Activated T-cell treated with anti-CD3 and anti-CD28 coated beads, Interleukin-2, amount 50 U/mL, for 72 hours (primary cell): ENCODE results near the gene DDAH2. TPM values are rescaled to one million over a fixed set of nuclear protein-coding genes. Genes with fewer than 3 reads are reported as not detected.

Source experiments
- ATAC-seq, 2 donors: fragments of 150-1000 bp; cut with Tn5 transposase; replicated peaks in 1 of 2; 2 replicates each; pipeline ENCODE4 v1.10.0; 2021; ENCODE audit warnings: moderate library complexity in 2 of 2, mild to moderate bottlenecking in 1 of 2
- DNase-seq, 2 donors: peaks; one replicate each; pipeline ENCODE4 v3.0.0; 2021 to 2022; ENCODE audit warnings: mixed read lengths in 1 of 2
- H3K27ac Mint-ChIP-seq: one replicate; pipeline ENCODE4 v1.8.0; 2022; ENCODE audit warnings: mild to moderate bottlenecking, moderate library complexity, mixed read lengths
- H3K27me3 Mint-ChIP-seq: one replicate; pipeline ENCODE4 v1.8.0; 2022; ENCODE audit warnings: low read depth, mixed read lengths
- H3K36me3 Mint-ChIP-seq, 2 donors: one replicate each; pipeline ENCODE4 v1.8.0; 2022; ENCODE audit warnings: mixed read lengths in 2 of 2, mild to moderate bottlenecking in 1 of 2; ENCODE audit not compliant: insufficient read depth in 2 of 2
- H3K4me1 Mint-ChIP-seq: one replicate; pipeline ENCODE4 v1.8.0; 2022; ENCODE audit warnings: low read depth, mixed read lengths
- H3K4me3 Mint-ChIP-seq, 2 donors: one replicate each; pipeline ENCODE4 v1.8.0; 2022; ENCODE audit warnings: mild to moderate bottlenecking in 2 of 2, mixed read lengths in 2 of 2, moderate library complexity in 2 of 2
- H3K9me3 Mint-ChIP-seq, 2 donors: one replicate each; pipeline ENCODE4 v1.8.0; 2022; ENCODE audit warnings: mixed read lengths in 2 of 2
- total RNA-seq, 2 donors: library from RNA; stranded (reverse); gene quantifications; one replicate each; pipeline ENCODE4 v1.2.3, GENCODE V29; 2022

The DDAH2 gene
- total RNA-seq, 2 donors from 2014 or later: 19.0 to 19.6 TPM

DNA sequence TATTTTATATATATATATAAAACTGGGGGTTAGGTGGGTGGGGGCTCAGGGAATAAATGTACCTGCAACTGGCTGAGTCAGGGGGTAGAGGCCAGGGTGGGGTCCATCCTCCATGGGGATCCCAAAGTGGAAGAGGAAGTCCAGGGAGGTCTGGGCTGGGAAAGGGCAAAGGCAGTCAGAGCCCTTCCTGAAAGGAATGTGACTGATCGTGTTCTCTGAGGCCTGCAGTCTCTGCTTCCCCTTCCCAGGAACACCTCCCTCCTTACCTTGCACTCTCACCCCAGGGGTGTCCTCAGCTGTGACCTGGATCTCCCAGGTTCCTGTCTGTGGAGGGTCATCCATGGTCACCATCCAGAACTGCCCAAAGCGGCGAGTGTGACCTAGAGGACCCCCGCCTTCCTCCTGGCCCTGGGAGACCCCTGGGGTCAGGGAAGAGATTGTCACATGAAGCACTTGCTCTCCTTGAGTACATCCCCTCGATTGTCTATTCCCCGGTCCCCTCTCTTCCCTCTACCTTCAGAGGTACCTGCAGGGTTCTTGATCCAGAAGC lies 38.1 kb upstream of the DDAH2 start:
- Mint-ChIP-seq H3K36me3 (peaks cover 0 to 10% of the 10 kb centered on the region in 2 donors), H3K9me3 (no peaks in the 10 kb centered on the region), H3K4me1 (peaks cover 23% of the 10 kb centered on the region), H3K4me3 (no peak overlapping the region), H3K27ac (no peak overlapping the region), H3K27me3 (no peaks in the 10 kb centered on the region)
- no peak for ATAC-seq
- DNase-seq: no peak

DNA sequence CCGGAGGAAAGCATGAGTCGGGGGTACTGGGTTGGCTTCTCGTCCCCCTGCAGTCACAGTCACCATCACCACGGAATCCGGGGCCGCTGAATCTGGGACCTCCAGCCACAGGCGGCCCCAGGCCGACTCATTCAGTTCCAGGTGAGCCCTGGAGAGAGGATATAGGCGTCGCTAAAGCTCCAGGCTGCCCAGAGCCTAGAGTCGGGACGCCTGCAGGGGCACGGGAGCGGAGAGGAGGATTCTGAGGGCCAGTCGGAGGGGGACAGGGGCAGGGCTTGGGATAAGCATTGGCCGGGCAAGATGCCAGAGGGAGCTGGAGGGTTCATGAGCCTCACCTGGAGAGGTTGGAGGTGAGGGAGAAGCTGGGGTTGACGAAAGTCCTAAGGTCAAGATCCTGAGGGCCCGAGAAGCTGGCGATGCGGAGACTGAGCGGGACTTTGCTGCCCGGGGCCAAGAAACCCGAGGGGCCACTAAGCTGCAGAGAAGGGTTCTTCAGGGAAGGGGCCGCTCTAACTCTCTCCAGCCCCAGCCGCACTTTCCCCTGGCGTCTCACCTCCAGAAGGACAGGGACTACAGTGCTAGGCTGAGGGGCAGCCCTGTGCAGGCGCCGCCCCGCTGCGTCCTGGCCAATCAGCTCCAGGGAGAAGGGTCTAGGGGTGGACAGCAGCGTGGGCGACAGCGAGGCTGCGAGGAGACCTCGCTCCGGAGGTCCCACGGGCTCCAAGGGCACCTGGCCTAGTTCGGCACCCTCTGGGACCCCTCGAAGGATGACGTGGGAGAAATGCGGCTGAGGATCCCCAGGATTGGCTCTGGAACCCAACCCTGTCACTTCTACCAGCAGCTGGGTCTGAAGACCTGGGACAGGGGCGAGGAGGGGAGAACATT lies 37.1 kb upstream of the DDAH2 start:
- Mint-ChIP-seq H3K27me3 (no peaks in the 10 kb centered on the region), H3K36me3 (peaks cover 0 to 15% of the 10 kb centered on the region in 2 donors), H3K4me3 (no peak overlapping the region), H3K9me3 (no peaks in the 10 kb centered on the region), H3K27ac (no peak overlapping the region), H3K4me1 (peaks cover 14% of the 10 kb centered on the region)
- no peak for ATAC-seq
- DNase-seq: no peak

DNA sequence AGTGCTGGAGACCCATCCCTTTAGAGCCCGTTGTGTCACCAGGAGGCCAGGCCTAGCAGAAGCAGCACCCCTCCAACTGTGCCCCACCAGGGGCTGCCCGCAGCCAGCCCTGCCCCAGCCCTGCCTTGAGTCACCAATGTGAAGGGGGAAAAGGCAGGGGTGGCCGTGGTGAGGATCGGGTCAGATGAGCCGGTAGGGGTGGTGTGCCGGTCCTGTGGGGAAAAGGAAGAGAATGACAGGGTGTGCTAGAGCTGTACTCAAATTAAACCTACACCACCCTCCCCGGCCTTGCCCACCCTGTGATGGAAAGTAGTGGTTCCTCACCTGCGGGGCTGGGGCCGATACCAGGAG lies 36.4 kb upstream of the DDAH2 start:
- ATAC-seq (no peak), DNase-seq (no peak)
- Mint-ChIP-seq H3K27me3 (no peaks in the 10 kb centered on the region), H3K9me3 (no peaks in the 10 kb centered on the region), H3K4me3 (no peak overlapping the region), H3K4me1 (peaks cover 13% of the 10 kb centered on the region), H3K36me3 (peaks cover 3 to 21% of the 10 kb centered on the region in 2 donors), H3K27ac (no peak overlapping the region)

DNA sequence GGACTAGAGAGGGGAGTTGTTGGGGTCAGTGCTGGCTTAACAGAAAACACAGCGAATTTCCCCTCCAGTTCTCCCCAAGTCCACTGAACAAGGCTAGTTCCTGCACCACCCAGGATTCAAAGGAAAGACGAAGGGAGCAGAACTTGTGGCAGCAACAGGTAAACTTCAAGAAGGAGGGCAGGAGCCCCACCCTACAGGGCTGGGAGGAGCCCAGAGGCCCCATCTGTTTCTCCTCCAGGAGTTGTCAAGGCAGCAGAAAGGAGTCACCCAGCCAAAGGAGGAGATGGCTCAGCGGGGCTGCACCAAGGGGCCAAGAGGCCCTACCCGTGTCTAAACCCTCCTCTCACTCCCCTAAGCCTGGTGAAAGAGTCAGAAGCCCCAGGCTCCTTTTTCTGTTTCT lies 35.1 kb upstream of the DDAH2 start:
- Mint-ChIP-seq H3K9me3 (no peaks in the 10 kb centered on the region), H3K27me3 (no peaks in the 10 kb centered on the region), H3K4me3 (no peak overlapping the region), H3K27ac (no peak overlapping the region), H3K4me1 (peaks cover 5% of the 10 kb centered on the region), H3K36me3 (peaks cover 6 to 25% of the 10 kb centered on the region in 2 donors)
- ATAC-seq: no peak
- no peak for DNase-seq

DNA sequence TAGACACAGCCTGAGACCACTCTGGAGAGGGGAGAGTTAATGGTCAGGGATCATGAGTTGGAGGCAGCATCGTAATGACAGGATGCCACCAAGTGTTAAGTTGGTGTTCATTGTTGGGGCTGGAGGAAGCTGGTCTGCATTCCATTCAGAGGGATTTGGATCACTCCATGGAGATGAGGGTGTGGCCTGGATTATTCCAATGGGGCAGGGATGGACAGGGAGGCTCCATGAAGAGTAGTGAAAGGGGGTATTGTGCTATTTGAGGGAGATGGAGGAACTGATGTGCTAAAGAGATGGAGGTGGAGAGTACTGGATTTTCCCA lies 34.5 kb upstream of the DDAH2 start:
- peaks cover 5% of the 10 kb centered on the region for H3K4me1 Mint-ChIP-seq
- no peak for DNase-seq
- H3K4me3 Mint-ChIP-seq: no peak overlapping the region
- no peak for ATAC-seq
- H3K27me3 Mint-ChIP-seq: no peaks in the 10 kb centered on the region
- peaks cover 6 to 28% of the 10 kb centered on the region in 2 donors for H3K36me3 Mint-ChIP-seq
- no peaks in the 10 kb centered on the region for H3K9me3 Mint-ChIP-seq
- H3K27ac Mint-ChIP-seq: no peak overlapping the region

DNA sequence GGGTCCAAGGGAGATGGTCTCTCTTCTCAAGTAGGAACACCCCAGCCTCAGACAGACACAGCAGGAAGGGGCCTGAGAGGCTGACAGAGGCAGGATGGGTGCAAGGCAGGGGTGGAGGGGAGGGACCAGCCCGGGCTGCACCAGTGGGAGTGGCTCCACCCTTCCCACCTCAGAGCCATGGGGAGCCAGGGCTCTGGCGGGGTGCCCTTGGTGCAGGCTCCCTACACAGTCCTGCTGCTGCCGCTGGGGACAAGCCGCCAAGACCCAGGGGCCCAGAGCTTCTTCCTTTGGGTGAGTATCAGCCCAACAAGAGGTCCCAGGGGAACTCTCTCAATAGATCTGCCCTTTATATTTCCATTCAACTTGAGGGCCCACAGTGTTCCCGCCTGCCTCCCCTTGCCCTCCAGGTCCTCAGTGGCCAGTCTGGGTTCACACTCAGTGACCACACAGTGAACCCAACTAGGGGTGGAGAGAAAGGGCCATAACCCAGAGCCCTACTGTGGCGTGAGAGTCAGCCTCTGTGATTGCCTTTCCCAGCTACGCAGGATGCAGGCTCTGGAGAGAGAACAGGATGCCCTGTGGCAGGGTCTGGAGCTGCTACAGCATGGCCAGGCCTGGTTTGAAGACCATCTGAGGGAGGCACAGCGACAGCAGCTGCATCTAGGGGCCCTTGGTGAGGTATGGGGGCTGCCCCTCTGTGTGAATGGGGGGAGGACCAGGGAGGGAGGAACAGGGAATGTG lies 33.9 kb upstream of the DDAH2 start:
- DNase-seq (no peak), ATAC-seq (no peak)
- H3K27ac Mint-ChIP-seq: no peak overlapping the region
- H3K36me3 Mint-ChIP-seq: peaks cover 7 to 33% of the 10 kb centered on the region in 2 donors
- H3K4me1 Mint-ChIP-seq: peaks cover 5% of the 10 kb centered on the region
- no peaks in the 10 kb centered on the region for H3K27me3 Mint-ChIP-seq
- no peaks in the 10 kb centered on the region for H3K9me3 Mint-ChIP-seq
- no peak overlapping the region for H3K4me3 Mint-ChIP-seq

DNA sequence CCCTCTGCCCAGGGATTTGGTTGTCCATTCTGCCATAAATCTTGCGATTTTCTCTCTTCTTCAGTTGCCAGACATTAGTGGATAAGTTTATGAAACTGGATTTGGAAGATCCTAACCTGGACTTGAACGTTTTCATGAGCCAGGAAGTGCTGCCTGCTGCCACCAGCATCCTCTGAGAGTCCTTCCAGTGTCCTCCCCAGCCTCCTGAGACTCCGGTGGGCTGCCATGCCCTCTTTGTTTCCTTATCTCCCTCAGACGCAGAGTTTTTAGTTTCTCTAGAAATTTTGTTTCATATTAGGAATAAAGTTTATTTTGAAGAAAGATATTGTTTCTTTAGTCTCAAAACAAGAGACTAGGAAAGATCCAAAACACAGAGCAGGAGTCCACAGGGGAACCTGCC lies 33.3 kb upstream of the DDAH2 start, which contains the start of gene SAPCD1:
Gene SAPCD1 (plus strand): TSS at position 301 of the 400 bp plus-strand sequence. CDS start 399 bp downstream, outside the sequence.
- Mint-ChIP-seq H3K9me3 (no peaks in the 10 kb centered on the region), H3K27me3 (no peaks in the 10 kb centered on the region), H3K4me1 (peaks cover 5% of the 10 kb centered on the region), H3K27ac (no peak within 1 kb of the TSS), H3K4me3 (no peak within 1 kb of the TSS), H3K36me3 (peaks cover 8 to 34% of the 10 kb centered on the region in 2 donors)
- ATAC-seq: no peak
- DNase-seq: no peak

DNA sequence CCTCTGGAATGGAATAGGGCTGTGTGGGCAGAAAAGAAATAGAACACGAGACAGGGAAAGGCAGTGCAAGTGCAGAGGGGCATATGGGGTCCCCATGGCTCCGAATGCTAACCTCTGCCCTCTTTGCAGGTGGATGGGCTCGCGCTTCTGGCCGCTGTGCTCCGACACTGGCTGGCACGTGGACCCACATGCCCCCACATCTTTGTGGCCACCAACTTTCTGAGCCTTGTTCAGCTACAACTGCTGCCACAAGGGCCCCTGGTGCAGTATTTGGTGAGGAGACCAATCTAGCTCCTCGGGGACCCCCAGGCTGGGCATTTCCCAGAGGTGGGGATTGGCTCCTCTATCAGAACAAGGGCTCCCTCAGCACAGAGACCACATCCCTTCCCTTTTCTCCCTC lies 32.2 kb upstream of the DDAH2 start:
- no peak for DNase-seq
- H3K27ac Mint-ChIP-seq: no peak overlapping the region
- H3K27me3 Mint-ChIP-seq: no peaks in the 10 kb centered on the region
- H3K9me3 Mint-ChIP-seq: no peaks in the 10 kb centered on the region
- H3K36me3 Mint-ChIP-seq: peaks cover 8 to 34% of the 10 kb centered on the region in 2 donors
- no peak overlapping the region for H3K4me3 Mint-ChIP-seq
- H3K4me1 Mint-ChIP-seq: peaks cover 5% of the 10 kb centered on the region
- no peak for ATAC-seq

DNA sequence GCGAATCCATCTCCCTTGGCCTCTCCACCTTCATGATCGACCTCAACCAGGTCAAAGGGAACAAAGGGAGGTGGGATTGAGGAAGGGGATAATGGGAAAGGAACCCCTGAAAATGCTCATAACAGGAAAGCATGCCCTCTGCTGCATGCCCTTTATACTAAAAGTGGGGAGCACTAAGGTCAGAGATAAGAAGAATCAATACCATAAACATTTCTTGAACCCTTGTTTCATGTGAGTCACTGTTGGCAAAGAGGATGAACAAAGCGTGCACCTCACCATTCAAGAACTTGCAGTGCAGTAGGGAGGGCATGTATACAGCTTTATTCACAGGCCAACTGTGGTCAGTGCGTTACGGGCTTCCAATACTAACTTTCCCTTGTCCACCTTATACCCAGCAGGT lies 31.7 kb upstream of the DDAH2 start:
- Mint-ChIP-seq H3K4me3 (no peak overlapping the region), H3K9me3 (no peaks in the 10 kb centered on the region), H3K27ac (no peak overlapping the region), H3K27me3 (no peaks in the 10 kb centered on the region), H3K36me3 (peaks cover 8 to 34% of the 10 kb centered on the region in 2 donors), H3K4me1 (peaks cover 5% of the 10 kb centered on the region)
- no peak for DNase-seq
- no peak for ATAC-seq

DNA sequence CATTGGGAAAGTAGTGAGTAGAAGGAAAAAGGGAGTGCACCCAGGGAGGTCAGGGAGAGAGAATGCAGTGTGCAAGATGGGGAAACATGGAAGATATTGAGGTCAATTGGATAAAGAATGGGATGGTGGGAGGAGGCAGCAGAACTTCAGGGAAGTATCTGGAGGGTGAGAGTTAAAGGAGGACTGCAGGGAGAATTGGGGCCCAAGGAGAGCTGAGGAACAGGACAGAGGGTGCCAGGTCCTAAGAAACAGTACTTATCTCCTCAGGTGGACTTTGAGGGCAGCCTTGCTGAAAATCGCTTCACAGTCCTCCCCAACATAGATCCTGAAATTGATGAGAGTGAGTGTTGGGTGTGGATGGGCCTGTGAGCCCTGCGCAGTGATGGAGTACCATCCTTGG lies 29.2 kb upstream of the DDAH2 start:
- Mint-ChIP-seq H3K9me3 (no peaks in the 10 kb centered on the region), H3K4me1 (no peaks in the 10 kb centered on the region), H3K27me3 (no peaks in the 10 kb centered on the region), H3K4me3 (no peak overlapping the region), H3K36me3 (peaks cover 8 to 27% of the 10 kb centered on the region in 2 donors), H3K27ac (no peak overlapping the region)
- ATAC-seq (no peak), DNase-seq (no peak)

DNA sequence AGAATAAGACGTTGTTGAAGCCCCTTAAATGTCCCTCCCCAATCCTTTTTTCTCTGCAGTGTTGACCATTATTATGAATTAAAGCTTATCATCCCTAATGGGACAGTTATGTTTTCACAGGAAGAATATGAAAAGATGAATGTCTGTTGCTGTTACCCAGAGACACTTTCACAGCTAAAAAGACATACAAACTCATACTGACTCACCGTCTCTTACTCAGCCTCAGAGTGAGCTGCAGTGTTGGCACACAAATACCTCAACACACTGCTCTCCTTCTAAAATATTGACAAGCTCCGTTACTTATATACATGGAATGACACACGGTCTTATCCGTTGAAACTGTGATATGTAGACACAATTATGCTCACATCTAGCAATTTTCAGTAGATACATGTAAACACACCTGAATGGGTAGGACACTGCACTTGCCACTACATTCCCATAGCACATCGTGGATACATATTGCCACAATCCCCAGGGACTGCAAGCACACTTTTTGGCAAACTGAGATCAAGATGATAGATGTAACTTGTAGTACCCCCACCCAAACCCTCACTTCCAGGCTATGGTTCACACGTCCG lies 23.7 kb upstream of the DDAH2 start:
- Mint-ChIP-seq H3K27me3 (no peaks in the 10 kb centered on the region), H3K4me3 (no peak overlapping the region), H3K9me3 (no peaks in the 10 kb centered on the region), H3K27ac (no peak overlapping the region), H3K4me1 (no peaks in the 10 kb centered on the region), H3K36me3 (peaks cover 1 to 6% of the 10 kb centered on the region in 2 donors)
- DNase-seq (no peak), ATAC-seq (no peak)

DNA sequence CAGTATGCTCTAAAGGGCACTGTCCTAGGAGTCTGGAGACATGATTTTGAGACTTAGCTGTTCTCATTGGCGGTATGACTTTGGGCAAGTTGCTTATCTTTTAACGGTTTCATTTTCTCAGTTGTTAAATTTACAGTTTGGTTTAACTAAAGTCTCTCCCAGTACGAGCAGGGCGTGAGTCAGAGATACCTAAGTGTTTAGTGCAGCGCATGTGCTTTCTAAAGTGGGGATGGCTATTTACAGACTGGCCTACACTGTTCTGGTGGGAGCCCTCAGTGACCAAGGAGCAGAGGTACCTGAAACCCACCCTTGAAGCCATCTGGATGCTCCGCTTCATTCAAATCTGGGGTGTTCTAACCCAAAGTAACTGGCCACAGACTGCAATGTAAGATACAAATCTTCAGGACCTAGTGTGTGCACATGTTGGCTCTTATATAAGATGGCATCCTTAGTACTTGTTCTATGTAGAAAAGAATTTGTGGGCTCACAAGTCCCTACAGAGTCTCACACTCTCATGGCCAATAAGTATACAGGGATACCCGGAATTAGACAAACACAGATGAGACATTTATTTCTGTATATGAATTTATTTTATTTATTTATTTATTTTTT lies 21.4 kb upstream of the DDAH2 start:
- ATAC-seq: no peak
- Mint-ChIP-seq H3K36me3 (peaks cover 6 to 15% of the 10 kb centered on the region in 2 donors), H3K4me1 (no peaks in the 10 kb centered on the region), H3K9me3 (no peaks in the 10 kb centered on the region), H3K4me3 (no peak overlapping the region), H3K27ac (no peak overlapping the region), H3K27me3 (no peaks in the 10 kb centered on the region)
- no peak for DNase-seq
